Gastrocnemius medialis (tissue), 4 donors: ENCODE data around the gene PSMD12. TPM values are rescaled to one million over a fixed set of nuclear protein-coding genes. Genes with fewer than 3 reads are reported as not detected.
"Not testable (repeated sequence)": the region's sequence is repeated elsewhere in the genome, so short reads cannot be mapped to it uniquely, and the experiment has no call there.

Experiments used
- ATAC-seq, 2 donors: fragments of 150-250 bp; one replicate each; pipeline ENCODE4 v1.9.1; 2016
- DNase-seq, 2 donors: peaks; one replicate each; pipeline ENCODE4 v3.0.0-alpha.2; 2019
- H3K27ac ChIP-seq, 4 donors: fragments of 200-600 bp; sonication (generic); 1 replicate in 1 of 4; 2 replicates in 3 of 4; pipeline ENCODE4 v1.5.1; 2016 to 2018; ENCODE audit warnings: mild to moderate bottlenecking in 2 of 4, moderate library complexity in 1 of 4
- H3K27me3 ChIP-seq, 3 donors: fragments of 200-600 bp; sonication (generic) in 2 of 3; 1 replicate in 1 of 3; 2 replicates in 2 of 3; pipeline versions ENCODE4 v1.5.1 to v1.6.0; 2016 to 2019; ENCODE audit warnings: mild to moderate bottlenecking in 1 of 3, moderate library complexity in 1 of 3
- H3K36me3 ChIP-seq, 2 donors: fragments of 200-600 bp; sonication (generic) in 1 of 2; one replicate each; pipeline ENCODE4 v1.5.1; 2017 to 2018
- H3K4me1 ChIP-seq, 2 donors: fragments of 200-600 bp; sonication (generic) in 1 of 2; one replicate each; pipeline ENCODE4 v1.5.1; 2016 to 2017; ENCODE audit warnings: mild to moderate bottlenecking in 2 of 2
- H3K4me3 ChIP-seq, 4 donors: fragments of 200-600 bp; sonication (generic) in 3 of 4; 1 replicate in 1 of 4; 2 replicates in 3 of 4; pipeline ENCODE4 v1.5.1; 2016 to 2019; ENCODE audit warnings: mild to moderate bottlenecking in 2 of 4
- H3K9me3 ChIP-seq, 3 donors: fragments of 200-600 bp; sonication (generic) in 2 of 3; 1 replicate in 1 of 3; 2 replicates in 2 of 3; pipeline ENCODE4 v1.5.1; 2016 to 2019
- CTCF ChIP-seq, 5 experiments: fragments of 450-650 bp in 3 of 5; fragments of 200-600 bp in 2 of 5; sonication (generic) in 2 of 5; IDR thresholded peaks in 4 of 5; conservative IDR thresholded peaks in 1 of 5; 1 replicate in 4 of 5; 2 replicates in 1 of 5; pipeline ENCODE4 v1.5.1; 2016 to 2019; ENCODE audit warnings: antibody characterized with exemption in 5 of 5, mild to moderate bottlenecking in 3 of 5, moderate library complexity in 3 of 5
- POLR2A ChIP-seq, 2 donors: fragments of 450-650 bp; IDR thresholded peaks; one replicate each; pipeline ENCODE4 v1.6.1; 2017; ENCODE audit warnings: antibody characterized with exemption in 2 of 2, mild to moderate bottlenecking in 2 of 2, moderate library complexity in 2 of 2
- in situ Hi-C, 4 donors: fragments of 200-750 bp; cut with MboI; loops; one replicate each; pipeline versions ENCODE4 v1.15.0 to v1.8.0; 2017; ENCODE audit warnings: low sequenced_read_pairs in 4 of 4
- intact Hi-C: fragments of 100-400 bp; cut with DNase I; formaldehyde crosslinking; loops from one replicate; pipeline ENCODE4 v1.15.1; 2023; ENCODE audit warnings: low total_unique reads
- total RNA-seq, 4 donors: library from RNA; depleted of rRNA; stranded (reverse); fragments of >200 nt; gene quantifications; one replicate each; pipeline versions ENCODE4 v1.1.0 to v1.2.3, GENCODE V29; 2016

PSMD12 gene
- total RNA-seq, 4 donors from 2014 or later: 52.0 to 89.6 (median 69.9) TPM

DNA sequence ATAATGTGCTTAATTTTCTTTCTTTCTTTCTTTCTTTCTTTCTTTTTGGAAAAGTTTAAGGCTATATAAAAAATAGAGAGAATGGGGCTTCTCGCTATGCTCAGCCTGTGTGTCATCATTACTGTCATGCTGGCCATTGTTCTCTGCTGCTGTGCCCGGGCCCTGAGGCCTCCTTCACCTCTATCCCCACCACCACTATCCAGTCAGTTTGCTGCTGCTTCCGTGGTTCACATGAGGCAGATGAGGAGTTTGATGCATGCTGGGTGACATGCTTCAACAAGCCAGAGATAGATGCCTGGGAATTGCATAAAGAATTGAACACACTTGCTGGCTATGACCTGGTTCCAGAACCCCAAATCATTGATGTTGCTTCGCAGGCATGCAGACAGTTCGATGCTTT, 47.0 kb upstream of the PSMD12 start:
- H3K4me3 ChIP-seq: no peak overlapping the region
- TF ChIP-seq CTCF (IDR thresholded peaks at IDR 0.05 in 4 of 5, conservative IDR thresholded peaks at IDR 0.05 in 1 of 5) (no peak), POLR2A (IDR thresholded peaks at IDR 0.05) (no peak)
- DNase-seq: no peak
- intact Hi-C loops: no loop called here
- no peaks in the 10 kb centered on the region for H3K9me3 ChIP-seq
- H3K36me3 ChIP-seq: no peaks in the 10 kb centered on the region
- ATAC-seq: no peak
- H3K27me3 ChIP-seq: no peaks in the 10 kb centered on the region
- no peaks in the 10 kb centered on the region for H3K4me1 ChIP-seq
- in situ Hi-C loops: no loop called here
- no peak overlapping the region for H3K27ac ChIP-seq

DNA sequence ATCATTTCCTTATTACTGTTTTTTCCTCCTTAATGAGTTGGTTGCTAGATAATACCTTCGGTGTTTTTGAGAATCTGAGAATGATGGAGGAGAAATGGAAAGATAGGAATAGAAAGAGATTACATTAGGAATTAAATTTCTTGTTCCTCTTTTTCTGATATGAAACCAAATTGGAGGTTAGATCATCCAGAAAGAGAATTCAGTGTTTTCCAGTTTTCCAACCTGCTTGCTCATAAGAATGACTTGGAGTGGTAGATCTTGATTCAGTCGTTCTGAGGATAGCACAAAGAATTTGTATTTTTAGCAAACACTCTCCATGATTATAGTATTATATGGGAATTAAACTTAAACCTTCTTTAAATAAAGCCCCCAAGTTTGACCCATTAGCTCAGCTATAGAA, 46.6 kb upstream of the PSMD12 start:
- no peak for ATAC-seq
- no peaks in the 10 kb centered on the region for H3K27me3 ChIP-seq
- H3K9me3 ChIP-seq: no peaks in the 10 kb centered on the region
- intact Hi-C loops (no loop called here), in situ Hi-C loops (no loop called here)
- no peak overlapping the region for H3K27ac ChIP-seq
- H3K4me3 ChIP-seq: no peak overlapping the region
- no peaks in the 10 kb centered on the region for H3K4me1 ChIP-seq
- no peak for DNase-seq
- no peaks in the 10 kb centered on the region for H3K36me3 ChIP-seq
- no peak for TF ChIP-seq POLR2A (IDR thresholded peaks at IDR 0.05)

GRCh38 chr17:67412032-67412431, 45.7 kb upstream of the PSMD12 start:
- no peak overlapping the region for H3K27ac ChIP-seq
- TF ChIP-seq CTCF (IDR thresholded peaks at IDR 0.05 in 4 of 5, conservative IDR thresholded peaks at IDR 0.05 in 1 of 5): no peak
- TF ChIP-seq POLR2A (IDR thresholded peaks at IDR 0.05): no peak
- intact Hi-C loops: no loop called here
- H3K4me1 ChIP-seq: no peaks in the 10 kb centered on the region
- in situ Hi-C loops: no loop called here
- H3K36me3 ChIP-seq: no peaks in the 10 kb centered on the region
- ATAC-seq (no peak), DNase-seq (no peak)
- H3K27me3 ChIP-seq: no peaks in the 10 kb centered on the region
- no peak overlapping the region for H3K4me3 ChIP-seq
- no peaks in the 10 kb centered on the region for H3K9me3 ChIP-seq

GRCh38 chr17:67411397-67411796, 45.0 kb upstream of the PSMD12 start:
- intact Hi-C loops: no loop called here

DNA sequence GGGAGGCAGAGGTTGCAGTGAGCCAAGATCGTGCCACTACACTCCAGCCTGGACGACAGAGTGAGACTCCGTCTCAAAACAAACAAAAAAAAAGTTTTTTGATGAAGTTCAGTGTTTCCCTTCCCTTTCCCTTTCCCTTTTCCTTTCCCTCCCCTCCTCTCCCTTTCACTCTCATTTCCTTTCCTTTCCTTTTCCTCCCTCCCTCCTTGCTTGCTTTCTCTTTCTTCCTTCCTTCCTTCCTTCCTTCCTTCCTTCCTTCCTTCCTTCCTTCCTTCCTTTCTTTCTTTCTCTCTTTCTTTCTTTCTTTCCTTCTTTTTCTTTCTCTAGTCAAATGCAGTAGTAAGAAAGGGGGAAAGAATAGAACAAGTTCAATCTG, 42.1 kb upstream of the PSMD12 start:
- in situ Hi-C loops, H3K4me1 ChIP-seq, H3K4me3 ChIP-seq, H3K27me3 ChIP-seq, H3K36me3 ChIP-seq, DNase-seq, ATAC-seq, intact Hi-C loops, H3K27ac ChIP-seq, H3K9me3 ChIP-seq: not testable (repeated sequence)

More at GRCh38 chr17:67411397-67411796, 45.0 kb upstream of the PSMD12 start:
- H3K27ac ChIP-seq: no peak overlapping the region
- DNase-seq (no peak), ATAC-seq (no peak)
- in situ Hi-C loops: no loop called here
- H3K4me3 ChIP-seq: no peak overlapping the region
- no peaks in the 10 kb centered on the region for H3K36me3 ChIP-seq
- no peaks in the 10 kb centered on the region for H3K9me3 ChIP-seq
- no peaks in the 10 kb centered on the region for H3K27me3 ChIP-seq
- H3K4me1 ChIP-seq: no peaks in the 10 kb centered on the region
- TF ChIP-seq POLR2A (IDR thresholded peaks at IDR 0.05): no peak
- TF ChIP-seq CTCF (IDR thresholded peaks at IDR 0.05 in 4 of 5, conservative IDR thresholded peaks at IDR 0.05 in 1 of 5): no peak

- in situ Hi-C loops: no loop called here
- H3K9me3 ChIP-seq: no peaks in the 10 kb centered on the region
- ATAC-seq: no peak
- no peaks in the 10 kb centered on the region for H3K36me3 ChIP-seq
- H3K27me3 ChIP-seq: no peaks in the 10 kb centered on the region
- intact Hi-C loops: no loop called here
- TF ChIP-seq POLR2A (IDR thresholded peaks at IDR 0.05): no peak
- H3K4me1 ChIP-seq: peaks cover 13 to 16% of the 10 kb centered on the region in 2 donors
- H3K4me3 ChIP-seq: no peak overlapping the region
- DNase-seq: no peak
- H3K27ac ChIP-seq: no peak overlapping the region
Observed at GRCh38 chr17:67403483-67403882, 37.1 kb upstream of the PSMD12 start.
